DMS79 treated with DMSO at 0.1 percent for 48 hours (cell line): Measurements from ENCODE around the gene DNER.

ENCODE experiments used
- DNase-seq: peaks from one replicate; lab custom pipeline; 2025; lab: John Stamatoyannopoulos, UW

DNER gene

GRCh38 chr2:229488232-229488631, 226.1 kb downstream of the DNER start:
- DNase-seq = no peak

DNA sequence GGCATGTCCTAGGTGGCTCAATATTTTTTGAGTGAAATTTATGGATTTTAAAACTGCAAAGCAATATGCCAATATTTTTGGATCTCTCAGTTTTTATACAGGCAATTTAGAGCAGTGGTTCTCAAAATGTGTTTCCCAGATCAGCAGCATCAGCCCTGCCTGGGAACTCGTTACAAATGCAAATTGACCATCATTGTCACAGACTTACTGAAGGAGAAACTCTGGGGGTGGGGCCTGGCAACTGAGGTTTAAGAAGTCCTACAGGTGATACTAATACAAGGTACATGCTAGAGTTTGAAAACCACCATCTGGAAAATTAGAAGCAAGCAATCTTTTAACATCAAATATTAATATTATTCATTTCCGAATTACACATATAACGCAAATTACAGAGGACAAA, 227.7 kb downstream of the DNER start:
- no peak for DNase-seq

- DNase-seq = no peak
These were observed 228.5 kb downstream of the DNER start for GRCh38 chr2:229485857-229486256.

GRCh38 chr2:229477269-229477755, 237.0 kb downstream of the DNER start:
- no peak for DNase-seq

- no peak for DNase-seq
These were observed 238.6 kb downstream of the DNER start for GRCh38 chr2:229475778-229476177.

GRCh38 chr2:229474125-229474524, 240.2 kb downstream of the DNER start:
- no peak for DNase-seq

DNA sequence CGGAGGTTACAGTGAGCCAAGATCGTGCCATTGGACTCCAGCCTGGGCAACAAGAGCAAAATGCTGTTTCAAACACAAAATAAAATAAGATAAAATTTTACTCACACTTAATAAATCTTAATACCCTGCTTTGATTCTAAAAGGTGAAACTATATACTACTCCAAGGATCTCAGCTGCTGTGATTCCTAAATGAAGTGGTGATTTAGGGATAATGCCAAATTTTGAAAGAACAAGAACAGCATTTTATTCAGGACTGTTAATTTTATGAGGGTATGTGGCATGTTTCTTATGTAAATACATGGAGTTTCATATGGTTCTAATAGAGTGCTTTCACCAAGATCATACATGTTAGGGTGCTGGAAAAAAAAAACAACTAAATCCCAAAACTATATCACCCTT, 243.6 kb downstream of the DNER start:
- no peak for DNase-seq

- no peak for DNase-seq
These were observed 246.6 kb downstream of the DNER start for GRCh38 chr2:229467783-229468182.

DNA sequence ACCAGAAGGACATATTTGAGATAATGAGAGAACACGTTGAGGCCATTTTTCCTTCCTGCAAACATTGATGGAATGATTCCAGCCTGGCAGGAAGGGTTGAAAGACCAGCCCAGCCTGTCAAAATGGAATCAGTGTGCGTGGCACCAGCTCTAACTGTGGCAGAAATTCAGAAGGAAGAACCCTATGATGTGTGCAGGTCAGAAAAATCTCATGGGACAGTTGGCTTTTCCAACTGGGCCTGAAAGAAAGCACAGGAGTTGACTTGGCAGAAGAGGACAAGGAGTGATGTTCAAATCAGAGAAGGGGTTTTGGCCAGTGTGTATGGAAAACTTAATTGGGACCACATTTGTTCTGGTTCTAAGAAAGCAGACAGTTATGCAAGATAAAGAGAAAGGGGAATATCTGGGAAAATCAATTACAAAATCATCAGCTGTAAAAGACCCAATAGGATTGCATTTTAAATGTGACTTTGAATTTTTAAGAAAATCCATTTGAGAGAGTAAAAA, 250.5 kb downstream of the DNER start:
- DNase-seq = no peak

- no peak for DNase-seq
These were observed 252.2 kb downstream of the DNER start for GRCh38 chr2:229462112-229462511.

DNA sequence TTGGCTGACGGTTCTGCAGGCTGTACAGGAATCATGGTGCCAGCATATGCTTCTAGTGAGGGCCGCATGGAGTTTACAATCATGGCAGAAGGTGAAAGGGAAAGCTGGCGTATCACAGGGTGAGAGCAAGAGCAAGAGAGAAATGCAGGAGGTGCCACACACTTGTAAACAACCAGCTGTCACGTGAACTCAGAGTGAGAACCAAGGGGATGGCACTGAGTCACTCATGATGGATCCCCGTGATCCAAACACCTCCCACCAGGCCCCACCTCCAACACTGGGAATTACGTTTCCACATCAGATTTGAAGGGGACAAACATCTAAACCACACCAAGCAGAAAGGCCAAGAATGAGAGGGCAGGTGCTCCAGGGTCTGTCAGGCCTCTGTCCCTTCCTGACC, 258.3 kb downstream of the DNER start:
- DNase-seq = no peak

GRCh38 chr2:229454934-229455631, 259.3 kb downstream of the DNER start:
- DNase-seq = no peak

- DNase-seq = no peak
These were observed 261.1 kb downstream of the DNER start for GRCh38 chr2:229453230-229453629.

- no peak for DNase-seq
These were observed 262.5 kb downstream of the DNER start for GRCh38 chr2:229451852-229452251.

DNA sequence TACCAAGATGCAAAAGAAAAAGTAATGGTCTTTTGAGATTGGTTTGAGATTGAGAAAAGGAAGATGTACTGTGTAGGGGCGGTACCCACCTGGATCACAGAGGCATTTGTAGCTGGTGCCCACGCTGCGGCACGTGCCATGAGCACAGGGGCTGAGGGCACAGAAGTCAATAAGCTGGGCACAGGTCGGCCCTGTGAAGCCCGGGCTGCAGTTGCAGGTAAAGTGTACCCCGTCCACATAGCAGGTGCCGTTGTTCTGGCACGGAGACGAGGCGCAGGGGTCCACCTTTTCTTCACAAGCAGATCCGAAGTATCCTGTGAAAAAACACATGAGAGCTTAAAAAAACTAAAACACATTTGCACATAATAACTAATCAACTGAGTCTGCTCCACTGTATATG, 267.1 kb downstream of the DNER start:
- no peak for DNase-seq

DNA sequence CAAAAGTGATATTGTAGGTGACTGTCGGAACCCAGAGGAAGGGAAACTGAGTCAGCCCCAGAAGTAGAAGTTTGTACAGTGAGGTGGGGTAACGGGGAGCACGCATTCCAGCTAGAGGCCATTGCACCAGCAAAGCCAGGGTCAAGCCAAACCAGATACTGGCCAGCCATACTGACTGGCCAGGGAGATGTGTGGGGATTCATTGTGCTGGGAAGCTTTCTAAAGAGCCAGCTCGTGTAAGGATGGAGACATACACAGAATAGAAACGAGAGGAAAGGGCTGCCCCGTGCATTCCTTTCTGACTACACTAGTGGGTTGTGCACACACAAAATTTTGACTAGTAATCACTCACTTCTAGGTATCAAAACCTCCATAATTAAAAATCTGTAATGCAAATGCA, 268.0 kb downstream of the DNER start:
- no peak for DNase-seq

- no peak for DNase-seq
These were observed 268.7 kb downstream of the DNER start for GRCh38 chr2:229445501-229446211.

GRCh38 chr2:229445019-229445418, 269.3 kb downstream of the DNER start:
- no peak for DNase-seq

- DNase-seq = no peak
These were observed 270.6 kb downstream of the DNER start for GRCh38 chr2:229443546-229444268.

DNA sequence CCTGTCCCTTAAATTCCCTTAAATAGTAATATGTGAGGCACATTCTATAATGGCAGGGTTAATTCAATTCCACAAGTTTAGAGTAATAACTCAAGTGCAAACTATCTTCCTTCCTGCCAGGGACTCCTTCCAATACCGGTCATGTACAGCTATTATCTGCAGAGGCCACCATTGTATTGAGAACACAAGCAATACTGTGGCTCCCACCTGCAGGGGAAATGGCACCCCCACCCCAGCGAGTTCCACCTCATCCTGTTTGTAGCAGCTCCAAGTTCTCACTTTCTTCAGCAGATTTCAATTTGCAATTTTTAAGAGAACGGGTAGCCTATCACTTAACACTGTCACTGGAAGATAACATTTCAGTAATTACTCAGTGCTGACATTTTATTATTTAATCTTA, 271.2 kb downstream of the DNER start:
- no peak for DNase-seq

DNA sequence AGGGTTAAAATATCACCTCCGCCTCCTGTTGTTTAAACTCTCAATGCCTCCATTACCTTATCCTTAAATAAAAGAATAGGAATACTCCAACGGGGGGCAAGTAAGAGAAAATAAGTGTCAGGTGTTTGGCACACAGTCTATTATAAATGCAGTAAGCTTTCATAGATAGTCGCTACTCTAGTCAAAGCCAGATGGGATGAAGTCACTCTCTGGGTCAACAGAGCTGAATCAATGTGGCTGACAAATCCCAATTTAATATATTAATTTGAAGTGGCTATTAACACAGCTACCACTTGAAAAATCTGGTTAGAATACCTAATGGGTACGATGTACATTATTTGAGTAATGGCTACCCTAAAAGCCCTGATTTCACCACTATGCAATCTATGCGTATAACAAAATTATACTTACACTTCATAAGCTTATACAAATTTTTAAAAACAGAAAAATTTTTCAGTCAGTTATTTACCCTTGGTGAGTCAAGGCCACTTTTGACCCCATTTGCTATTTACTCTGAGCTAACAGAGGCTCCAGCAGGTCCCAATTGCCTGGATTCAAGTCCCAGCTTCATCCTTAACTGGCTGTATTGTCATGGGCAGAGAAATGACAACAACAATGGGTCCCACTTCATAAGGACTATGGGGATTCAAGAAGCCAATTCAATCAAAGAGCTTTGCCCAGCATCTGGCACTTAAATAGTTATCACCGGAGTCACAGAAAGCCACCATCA, 275.8 kb downstream of the DNER start:
- DNase-seq = no peak

GRCh38 chr2:229437467-229437866, 276.9 kb downstream of the DNER start:
- DNase-seq = no peak
